ENCODE measurements around the gene ADAM12. TPM values are rescaled to one million over a fixed set of nuclear protein-coding genes. Genes with fewer than 3 reads are reported as not detected.

The ADAM12 gene
- total and polyA plus RNA-seq, 2 of the 13 experiments (the other 11 are each of a cell fraction or from before 2014, with no cell fraction given), result not detected

DNA sequence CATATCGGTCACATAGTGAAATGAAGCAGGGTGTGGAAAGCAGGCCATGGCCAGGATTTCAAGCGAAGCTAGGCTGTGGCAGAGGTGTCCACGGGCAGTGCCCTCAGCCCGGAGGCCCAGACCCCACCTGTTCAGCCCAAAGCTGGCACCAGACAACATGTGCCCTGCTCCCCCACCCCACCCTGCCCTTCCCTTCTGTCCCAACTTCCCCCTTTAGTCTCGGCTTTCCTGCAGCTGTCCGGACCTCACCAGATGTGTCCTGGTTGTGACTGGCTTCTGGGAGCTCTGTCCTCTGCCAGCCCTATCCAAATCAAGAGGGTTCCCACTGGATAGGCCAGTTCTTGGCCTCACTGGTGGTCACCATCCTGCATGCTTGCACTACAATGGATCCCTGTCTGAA is 37.3 kb downstream of the ADAM12 start:
- H3K27ac ChIP-seq (ENCODE audit: extremely low read length, insufficient read depth, low read length), result no peak overlapping the region
- intact Hi-C loops (cut with micrococcal nuclease; ENCODE audit: unreplicated experiment), result no loop called here
- ChIA-PET POLR2A (no interaction called here), CTCF (ENCODE audit: low intra/inter-chr PET ratio, low total read pairs) (no interaction called here)
- H3K79me2 ChIP-seq (ENCODE audit: insufficient read depth, low read length), result no peaks in the 10 kb centered on the region
- no TSS peak for BruUV-seq (replicated peaks)
- no peak overlapping the region for H3K4me2 ChIP-seq (ENCODE audit: low read depth, low read length)
- H3K4me1 ChIP-seq (ENCODE audit: insufficient read depth, low read length), result no peaks in the 10 kb centered on the region
- in situ Hi-C loops (cut with HindIII; ENCODE audit: extremely low pct_ligation_motif_present, low pct_unique_long_range_greater_than_20kb), result no loop called here
- no peak overlapping the region for H3K9ac ChIP-seq (ENCODE audit: insufficient read depth, low read depth, low read length)
- WGBS (ENCODE audit: low lambda C conversion rate), result 13% methylated on average over 3 of the region's 6 CpGs
- peaks cover 1 to 10% of the 10 kb centered on the region in 2 experiments; a peak in 2 of 5 replicates for H3K27me3 ChIP-seq (ENCODE audit: control insufficient read depth in 1 of 2, insufficient read depth in 2 of 2, low read length in 2 of 2)
- DNase-seq (ENCODE audit: low spot score) (no peak), FAIRE-seq (no peak), ATAC-seq (no peak)
- H2AFZ ChIP-seq (ENCODE audit: low read length), result no peak overlapping the region
- H4K20me1 ChIP-seq (ENCODE audit: insufficient read depth, low read length), result no peaks in the 10 kb centered on the region
- H3K36me3 ChIP-seq (replicated peaks in 1 of 2; ENCODE audit: control insufficient read depth in 1 of 2, insufficient read depth in 2 of 2, low read length in 2 of 2), result no peaks in the 10 kb centered on the region
- no peak overlapping the region for H3K4me3 ChIP-seq (replicated peaks in 1 of 3; ENCODE audit: insufficient read depth in 1 of 3, low read depth in 2 of 3, low read length in 3 of 3)
- no peaks in the 10 kb centered on the region for H3K9me3 ChIP-seq (ENCODE audit: low read length)
- TF ChIP-seq ZNF607 (CRISPR knock-in tag; IDR thresholded peaks at IDR 0.05; ENCODE audit: borderline replicate concordance), result no peak
- no peak for TF ChIP-seq MTA3 (CRISPR knock-in tag; IDR thresholded peaks at IDR 0.05)
- TF ChIP-seq NFATC3 (CRISPR knock-in tag; IDR thresholded peaks at IDR 0.05), result no peak
- no peak for TF ChIP-seq ZNF3 (CRISPR knock-in tag; IDR thresholded peaks at IDR 0.05)
- no peak for TF ChIP-seq KLF13 (CRISPR knock-in tag; IDR thresholded peaks at IDR 0.05)
- no peak for TF ChIP-seq POGZ (CRISPR knock-in tag; IDR thresholded peaks at IDR 0.05)
- TF ChIP-seq ZFP36L2 (CRISPR knock-in tag; IDR thresholded peaks at IDR 0.05), result no peak
- TF ChIP-seq ZKSCAN1 (IDR thresholded peaks at IDR 0.05; ENCODE audit: low read length), result no peak
- TF ChIP-seq CTCF (CRISPR knock-in tag; IDR thresholded peaks at IDR 0.05), result no peak
- TF ChIP-seq ZNF362 (CRISPR knock-in tag; IDR thresholded peaks at IDR 0.05; ENCODE audit: borderline replicate concordance), result no peak
- TF ChIP-seq ZNF441 (CRISPR knock-in tag; IDR thresholded peaks at IDR 0.05; ENCODE audit: borderline replicate concordance), result no peak
- TF ChIP-seq GTF2F1 (IDR thresholded peaks at IDR 0.05; ENCODE audit: low read length), result no peak
- TF ChIP-seq ZNF775 (CRISPR knock-in tag; IDR thresholded peaks at IDR 0.05; ENCODE audit: borderline replicate concordance), result no peak
- TF ChIP-seq, protein P1, sequence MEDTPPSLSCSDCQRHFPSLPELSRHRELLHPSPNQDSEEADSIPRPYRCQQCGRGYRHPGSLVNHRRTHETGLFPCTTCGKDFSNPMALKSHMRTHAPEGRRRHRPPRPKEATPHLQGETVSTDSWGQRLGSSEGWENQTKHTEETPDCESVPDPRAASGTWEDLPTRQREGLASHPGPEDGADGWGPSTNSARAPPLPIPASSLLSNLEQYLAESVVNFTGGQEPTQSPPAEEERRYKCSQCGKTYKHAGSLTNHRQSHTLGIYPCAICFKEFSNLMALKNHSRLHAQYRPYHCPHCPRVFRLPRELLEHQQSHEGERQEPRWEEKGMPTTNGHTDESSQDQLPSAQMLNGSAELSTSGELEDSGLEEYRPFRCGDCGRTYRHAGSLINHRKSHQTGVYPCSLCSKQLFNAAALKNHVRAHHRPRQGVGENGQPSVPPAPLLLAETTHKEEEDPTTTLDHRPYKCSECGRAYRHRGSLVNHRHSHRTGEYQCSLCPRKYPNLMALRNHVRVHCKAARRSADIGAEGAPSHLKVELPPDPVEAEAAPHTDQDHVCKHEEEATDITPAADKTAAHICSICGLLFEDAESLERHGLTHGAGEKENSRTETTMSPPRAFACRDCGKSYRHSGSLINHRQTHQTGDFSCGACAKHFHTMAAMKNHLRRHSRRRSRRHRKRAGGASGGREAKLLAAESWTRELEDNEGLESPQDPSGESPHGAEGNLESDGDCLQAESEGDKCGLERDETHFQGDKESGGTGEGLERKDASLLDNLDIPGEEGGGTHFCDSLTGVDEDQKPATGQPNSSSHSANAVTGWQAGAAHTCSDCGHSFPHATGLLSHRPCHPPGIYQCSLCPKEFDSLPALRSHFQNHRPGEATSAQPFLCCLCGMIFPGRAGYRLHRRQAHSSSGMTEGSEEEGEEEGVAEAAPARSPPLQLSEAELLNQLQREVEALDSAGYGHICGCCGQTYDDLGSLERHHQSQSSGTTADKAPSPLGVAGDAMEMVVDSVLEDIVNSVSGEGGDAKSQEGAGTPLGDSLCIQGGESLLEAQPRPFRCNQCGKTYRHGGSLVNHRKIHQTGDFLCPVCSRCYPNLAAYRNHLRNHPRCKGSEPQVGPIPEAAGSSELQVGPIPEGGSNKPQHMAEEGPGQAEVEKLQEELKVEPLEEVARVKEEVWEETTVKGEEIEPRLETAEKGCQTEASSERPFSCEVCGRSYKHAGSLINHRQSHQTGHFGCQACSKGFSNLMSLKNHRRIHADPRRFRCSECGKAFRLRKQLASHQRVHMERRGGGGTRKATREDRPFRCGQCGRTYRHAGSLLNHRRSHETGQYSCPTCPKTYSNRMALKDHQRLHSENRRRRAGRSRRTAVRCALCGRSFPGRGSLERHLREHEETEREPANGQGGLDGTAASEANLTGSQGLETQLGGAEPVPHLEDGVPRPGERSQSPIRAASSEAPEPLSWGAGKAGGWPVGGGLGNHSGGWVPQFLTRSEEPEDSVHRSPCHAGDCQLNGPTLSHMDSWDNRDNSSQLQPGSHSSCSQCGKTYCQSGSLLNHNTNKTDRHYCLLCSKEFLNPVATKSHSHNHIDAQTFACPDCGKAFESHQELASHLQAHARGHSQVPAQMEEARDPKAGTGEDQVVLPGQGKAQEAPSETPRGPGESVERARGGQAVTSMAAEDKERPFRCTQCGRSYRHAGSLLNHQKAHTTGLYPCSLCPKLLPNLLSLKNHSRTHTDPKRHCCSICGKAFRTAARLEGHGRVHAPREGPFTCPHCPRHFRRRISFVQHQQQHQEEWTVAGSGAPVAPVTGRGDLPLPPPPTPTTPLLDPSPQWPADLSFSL (CRISPR knock-in tag; IDR thresholded peaks at IDR 0.05), result no peak
